ENCODE results near the gene FAM120C. TPM values are rescaled to one million over a fixed set of nuclear protein-coding genes. Genes with fewer than 3 reads are reported as not detected.

FAM120C gene
- total RNA-seq, 1 experiment from 2014 or later, result 8.2 TPM

DNA sequence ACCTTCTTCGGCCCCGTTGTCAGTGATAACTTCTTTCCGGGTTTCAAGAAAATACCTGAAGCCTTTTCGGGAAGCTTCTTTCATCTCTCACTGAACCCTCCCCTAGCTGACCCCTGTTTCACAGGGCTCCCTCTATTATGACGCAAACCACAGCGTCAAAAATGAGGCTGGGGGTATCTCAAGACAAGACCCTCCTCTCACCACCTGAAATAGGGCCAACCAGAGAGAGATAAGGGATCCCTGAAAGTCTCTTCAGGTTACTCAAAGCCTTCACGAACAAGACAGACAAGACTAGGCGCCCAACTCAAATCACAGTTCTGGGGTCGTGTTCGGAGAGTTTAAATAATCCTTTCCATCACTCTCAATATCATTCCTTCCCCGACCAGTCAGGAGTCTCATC lies 140.0 kb downstream of the FAM120C start:
- H3K4me3 ChIP-seq (ENCODE audit: low read length), result peak overlapping the region; percentile 83
- TF ChIP-seq, protein P1, sequence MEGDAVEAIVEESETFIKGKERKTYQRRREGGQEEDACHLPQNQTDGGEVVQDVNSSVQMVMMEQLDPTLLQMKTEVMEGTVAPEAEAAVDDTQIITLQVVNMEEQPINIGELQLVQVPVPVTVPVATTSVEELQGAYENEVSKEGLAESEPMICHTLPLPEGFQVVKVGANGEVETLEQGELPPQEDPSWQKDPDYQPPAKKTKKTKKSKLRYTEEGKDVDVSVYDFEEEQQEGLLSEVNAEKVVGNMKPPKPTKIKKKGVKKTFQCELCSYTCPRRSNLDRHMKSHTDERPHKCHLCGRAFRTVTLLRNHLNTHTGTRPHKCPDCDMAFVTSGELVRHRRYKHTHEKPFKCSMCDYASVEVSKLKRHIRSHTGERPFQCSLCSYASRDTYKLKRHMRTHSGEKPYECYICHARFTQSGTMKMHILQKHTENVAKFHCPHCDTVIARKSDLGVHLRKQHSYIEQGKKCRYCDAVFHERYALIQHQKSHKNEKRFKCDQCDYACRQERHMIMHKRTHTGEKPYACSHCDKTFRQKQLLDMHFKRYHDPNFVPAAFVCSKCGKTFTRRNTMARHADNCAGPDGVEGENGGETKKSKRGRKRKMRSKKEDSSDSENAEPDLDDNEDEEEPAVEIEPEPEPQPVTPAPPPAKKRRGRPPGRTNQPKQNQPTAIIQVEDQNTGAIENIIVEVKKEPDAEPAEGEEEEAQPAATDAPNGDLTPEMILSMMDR (conservative IDR thresholded peaks at IDR 0.05; ENCODE audit: low read depth, low read length), result no peak
- TF ChIP-seq EZH2 (IDR thresholded peaks at IDR 0.05; ENCODE audit: low read length, unreplicated experiment), result no peak
- TF ChIP-seq EZH2phosphoT487 (IDR thresholded peaks at IDR 0.05; ENCODE audit: borderline replicate concordance, low read length), result no peak
- peak; percentile 2 for DNase-seq
- H3F3A ChIP-seq (ENCODE audit: low read length, unreplicated experiment), result no peaks in the 10 kb centered on the region
- no TSS peak for BruUV-seq (replicated peaks)
- H2AFZ ChIP-seq (ENCODE audit: low read length), result peak overlapping the region; percentile 96
- intact Hi-C loops (cut with micrococcal nuclease), result loop anchor here (2.0 to 10.0 kb wide), 4 partner anchors 136 to 962 kb away; partner anchors contain the start of genes APEX2 and TSR2
- H3K4me1 ChIP-seq (ENCODE audit: insufficient read depth, low read length), result peaks cover 24% of the 10 kb centered on the region
- peaks cover 35% of the 10 kb centered on the region for H3K79me2 ChIP-seq (ENCODE audit: low read length)
- no peak for ATAC-seq
- H3K9me3 ChIP-seq (ENCODE audit: low read length), result no peaks in the 10 kb centered on the region
- no peaks in the 10 kb centered on the region for H3K9me2 ChIP-seq (replicated peaks; ENCODE audit: low read length)
- ChIA-PET CTCF (no interaction called here), POLR2A (ENCODE audit: unreplicated experiment) (interaction anchor here (0.6 kb wide), 3 partner anchors 106 to 818 kb away, joined by 3 to 7 read pairs (median 5); partner anchors contain the start of gene FAM120C)
- peak overlapping the region; percentile 97 for H3K9ac ChIP-seq (ENCODE audit: low read length)
- H3K4me2 ChIP-seq (ENCODE audit: low read length), result peak overlapping the region; percentile 87
- peaks cover 11% of the 10 kb centered on the region for H3K36me3 ChIP-seq (ENCODE audit: low read depth, low read length)
- no peaks in the 10 kb centered on the region for H3K27me3 ChIP-seq (ENCODE audit: low read length)
- H3K27ac ChIP-seq (ENCODE audit: low read length), result peak overlapping the region; percentile 94; the same call in 1 of the 2 replicates
- H4K20me1 ChIP-seq (ENCODE audit: low read length), result no peaks in the 10 kb centered on the region

DNA sequence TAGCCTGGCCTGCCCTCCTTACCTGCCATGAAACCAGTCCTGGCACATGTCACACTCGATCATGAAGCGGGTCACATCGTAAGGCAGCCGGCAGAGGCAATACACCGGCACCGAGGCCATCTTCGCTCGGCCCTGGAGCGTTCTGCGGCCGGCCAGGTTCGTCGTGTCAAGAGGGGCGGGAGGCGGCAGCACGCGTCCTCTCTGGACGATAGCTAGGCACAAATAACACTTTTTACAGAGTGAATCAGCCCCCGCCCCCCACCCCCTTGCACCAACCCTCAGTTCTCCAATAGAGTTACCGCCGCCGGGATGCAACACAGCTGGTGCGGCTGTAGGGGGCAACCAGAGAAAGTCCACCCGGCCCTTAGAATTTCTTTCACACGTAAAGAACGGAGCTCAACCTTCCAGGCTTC lies 140.4 kb downstream of the FAM120C start:
- Histone ChIP-seq H3K79me2 (ENCODE audit: low read length) (peaks cover 35% of the 10 kb centered on the region), H4K20me1 (ENCODE audit: low read length) (no peaks in the 10 kb centered on the region), H3K9me2 (replicated peaks; ENCODE audit: low read length) (no peaks in the 10 kb centered on the region), H3K4me1 (ENCODE audit: insufficient read depth, low read length) (peaks cover 23% of the 10 kb centered on the region), H3K27ac (ENCODE audit: low read length) (0 out of 2 replicates have a peak overlapping the region, but pooled peaks have one; percentile 7), H3F3A (ENCODE audit: low read length, unreplicated experiment) (no peaks in the 10 kb centered on the region), H3K9me3 (ENCODE audit: low read length) (no peaks in the 10 kb centered on the region), H3K27me3 (ENCODE audit: low read length) (no peaks in the 10 kb centered on the region), H3K4me3 (ENCODE audit: low read length) (peak overlapping the region; percentile 83), H3K9ac (ENCODE audit: low read length) (peak overlapping the region; percentile 97), H2AFZ (ENCODE audit: low read length) (peak overlapping the region; percentile 96), H3K36me3 (ENCODE audit: low read depth, low read length) (peaks cover 12% of the 10 kb centered on the region), H3K4me2 (ENCODE audit: low read length) (peak overlapping the region; percentile 87)
- TF ChIP-seq EZH2phosphoT487 (IDR thresholded peaks at IDR 0.05; ENCODE audit: borderline replicate concordance, low read length), result no peak
- TF ChIP-seq, protein P1 (conservative IDR thresholded peaks at IDR 0.05; ENCODE audit: low read depth, low read length), result peak; percentile 25
- ATAC-seq (peak; percentile 35), DNase-seq (peak; percentile 67)
- intact Hi-C loops (cut with micrococcal nuclease), result loop anchor here (2.0 to 10.0 kb wide), 4 partner anchors 136 to 962 kb away; partner anchors contain the start of genes APEX2 and TSR2
- no TSS peak for BruUV-seq (replicated peaks)
- POLR2A ChIA-PET (ENCODE audit: unreplicated experiment), result interaction anchor here (0.6 kb wide), 1 partner anchor 140 kb away, joined by 3 read pairs; the partner anchor contains the start of gene FAM120C
- CTCF ChIA-PET, result interaction anchor here (0.6 kb wide), 1 partner anchor 138 kb away, joined by 4 read pairs; no protein-coding TSS in a partner anchor

DNA sequence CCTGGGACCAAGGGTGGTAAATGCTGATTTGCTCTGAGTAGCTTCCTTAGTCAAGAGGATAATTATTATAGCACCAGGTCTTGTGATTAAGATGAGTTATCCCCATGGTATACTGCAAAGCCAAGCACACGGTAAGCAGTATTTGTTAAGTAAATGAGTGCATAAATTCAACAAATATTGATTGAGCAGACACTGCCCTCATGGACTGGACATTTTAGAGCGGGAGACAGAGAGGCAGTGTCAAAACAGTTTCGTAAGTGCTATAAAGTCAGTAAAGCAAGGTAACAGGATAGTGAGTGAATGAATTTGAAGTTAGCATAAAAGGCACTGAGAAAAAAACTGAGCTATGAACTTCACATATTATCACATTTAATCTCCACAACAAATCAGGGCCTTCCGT lies 152.7 kb downstream of the FAM120C start:
- DNase-seq (no peak), ATAC-seq (no peak)
- Histone ChIP-seq H3K4me1 (ENCODE audit: insufficient read depth, low read length) (no peaks in the 10 kb centered on the region), H3K9ac (ENCODE audit: low read length) (no peak overlapping the region), H3F3A (ENCODE audit: low read length, unreplicated experiment) (no peaks in the 10 kb centered on the region), H3K4me3 (ENCODE audit: low read length) (no peak overlapping the region), H3K27ac (ENCODE audit: low read length) (no peak overlapping the region), H3K9me3 (ENCODE audit: low read length) (no peaks in the 10 kb centered on the region), H4K20me1 (ENCODE audit: low read length) (no peaks in the 10 kb centered on the region), H2AFZ (ENCODE audit: low read length) (no peak overlapping the region), H3K79me2 (ENCODE audit: low read length) (no peaks in the 10 kb centered on the region), H3K36me3 (ENCODE audit: low read depth, low read length) (peaks cover 13% of the 10 kb centered on the region), H3K9me2 (replicated peaks; ENCODE audit: low read length) (no peaks in the 10 kb centered on the region), H3K27me3 (ENCODE audit: low read length) (no peaks in the 10 kb centered on the region), H3K4me2 (ENCODE audit: low read length) (no peak overlapping the region)
- intact Hi-C loops (cut with micrococcal nuclease), result no loop called here
- POLR2A ChIA-PET (ENCODE audit: unreplicated experiment), result no interaction called here
- no TSS peak for BruUV-seq (replicated peaks)
- TF ChIP-seq EZH2phosphoT487 (IDR thresholded peaks at IDR 0.05; ENCODE audit: borderline replicate concordance, low read length) (no peak), EZH2 (IDR thresholded peaks at IDR 0.05; ENCODE audit: low read length, unreplicated experiment) (no peak)
- TF ChIP-seq, protein P1 (conservative IDR thresholded peaks at IDR 0.05; ENCODE audit: low read depth, low read length), result no peak
- CTCF ChIA-PET, result no interaction called here

Data from PC-3 (cell line).